GM21619 (cell line): ENCODE data around the gene TNFSF12.
A peak's percentile ranks its signal among the peaks of the same experiment; 100 is the strongest.
"Not testable (repeated sequence)": the region's sequence is repeated elsewhere in the genome, so short reads cannot be mapped to it uniquely, and the experiment has no call there.

Source experiments
- ATAC-seq: cut with Tn5 transposase; IDR thresholded peaks from one replicate; pipeline ENCODE4 v1.9.1; 2021; ENCODE audit not compliant: unreplicated experiment

TNFSF12 gene

GRCh38 chr17:7583253-7584109 is 34.6 kb downstream of the TNFSF12 start, which contains the start of gene MPDU1:
Gene MPDU1 (plus strand): TSS chr17:7583852. CDS start chr17:7583863, 11 bp downstream.
- ATAC-seq: peak; percentile 57

GRCh38 chr17:7586673-7587419 is 38.0 kb downstream of the TNFSF12 start:
- ATAC-seq: no peak

GRCh38 chr17:7587420-7588151 is 38.7 kb downstream of the TNFSF12 start:
- ATAC-seq: no peak

GRCh38 chr17:7588553-7589203 is 39.8 kb downstream of the TNFSF12 start:
- no peak for ATAC-seq

GRCh38 chr17:7589204-7589868 is 40.5 kb downstream of the TNFSF12 start:
- no peak for ATAC-seq

GRCh38 chr17:7589891-7590691 is 41.2 kb downstream of the TNFSF12 start, which contains the start of gene SOX15:
Gene SOX15 (minus strand): TSS chr17:7590094. CDS start chr17:7589676, 418 bp downstream.
- no peak for ATAC-seq

GRCh38 chr17:7590743-7591142 is 41.9 kb downstream of the TNFSF12 start:
- no peak for ATAC-seq

GRCh38 chr17:7591596-7591995 is 42.7 kb downstream of the TNFSF12 start:
- no peak for ATAC-seq

GRCh38 chr17:7592422-7593021 is 43.7 kb downstream of the TNFSF12 start:
- no peak for ATAC-seq

GRCh38 chr17:7593296-7593695 is 44.4 kb downstream of the TNFSF12 start:
- no peak for ATAC-seq

- ATAC-seq: not testable (repeated sequence)
Measured at GRCh38 chr17:7597561-7597960, 48.7 kb downstream of the TNFSF12 start.

- no peak for ATAC-seq
Measured at GRCh38 chr17:7606280-7606679, 57.4 kb downstream of the TNFSF12 start.
